ENCODE results near the gene SWI5.

SWI5 gene

DNA sequence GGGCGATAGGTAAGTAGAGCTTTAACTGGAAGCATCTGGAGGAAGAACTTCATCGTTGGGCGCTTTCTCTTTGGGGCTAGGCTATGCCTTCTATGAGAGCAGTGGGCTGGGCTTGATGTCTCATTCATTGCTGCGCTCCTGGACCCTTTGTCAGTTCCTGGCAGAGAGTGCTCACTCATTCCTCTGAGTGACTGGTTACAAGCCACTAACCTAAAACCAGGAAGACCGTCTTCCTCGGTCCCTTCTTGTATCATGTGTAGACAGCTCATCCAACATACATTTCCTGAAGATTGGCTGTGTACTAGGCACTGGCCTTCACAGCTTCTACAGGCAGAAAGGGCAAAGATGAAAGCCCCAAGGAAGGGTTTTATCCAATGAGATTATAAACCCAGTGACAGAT is 6.4 kb downstream of the SWI5 start:
- H3K9me3 ChIP-seq (ENCODE audit: insufficient read depth, low read depth, low read length), result no peaks in the 10 kb centered on the region
- H3K36me3 ChIP-seq (ENCODE audit: insufficient read depth, low read length), result peaks cover 13% of the 10 kb centered on the region
- 93% methylated on average over 6 of the region's 6 CpGs for WGBS
- no peaks in the 10 kb centered on the region for H3K27me3 ChIP-seq (ENCODE audit: insufficient read depth, low read length)
- H3K4me3 ChIP-seq (ENCODE audit: low read length), result no peak overlapping the region
- H3K4me1 ChIP-seq (ENCODE audit: insufficient read depth, low read length), result no peaks in the 10 kb centered on the region
- no peak overlapping the region for H3K27ac ChIP-seq (ENCODE audit: low read depth, low read length)
- no peak overlapping the region for H3K9ac ChIP-seq (ENCODE audit: low read depth, low read length)

DNA sequence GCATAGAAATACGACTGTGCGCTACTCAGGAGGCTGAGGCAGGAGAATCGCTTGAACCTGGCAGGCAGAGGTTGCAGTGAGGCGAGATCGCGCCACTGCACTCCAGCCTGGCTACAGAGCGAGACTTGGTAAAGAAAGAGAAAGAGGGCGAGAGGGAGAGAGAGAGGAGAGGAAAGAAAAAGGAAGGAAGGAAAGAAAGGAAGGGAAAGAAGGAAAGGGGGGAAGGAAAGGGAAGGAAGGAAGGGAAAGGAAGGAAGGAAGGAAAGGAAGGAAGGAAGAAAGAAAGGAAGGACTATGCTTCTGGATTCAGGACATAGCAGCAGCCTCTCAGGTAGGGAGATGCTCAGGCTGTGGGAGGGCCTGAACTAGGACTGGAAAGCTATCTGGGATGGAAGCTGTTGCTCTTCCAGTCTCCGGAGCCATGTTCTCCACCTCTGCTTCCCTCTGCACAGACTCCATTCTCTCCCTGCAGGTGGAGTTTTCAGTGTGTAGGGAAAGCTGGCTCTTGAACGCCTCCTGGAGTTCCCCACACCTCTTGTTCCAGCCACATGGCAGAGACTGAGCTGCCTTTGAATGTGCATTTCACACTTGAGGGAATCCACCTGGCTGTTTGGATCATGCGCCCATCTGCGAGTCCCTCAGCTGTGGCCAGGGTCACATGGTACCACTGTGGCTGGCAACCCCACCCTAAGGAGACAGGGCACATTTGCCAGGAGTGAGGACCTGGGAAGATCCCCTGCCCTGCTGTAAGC is 9.1 kb downstream of the SWI5 start:
- no peaks in the 10 kb centered on the region for H3K4me1 ChIP-seq (ENCODE audit: insufficient read depth, low read length)
- no peaks in the 10 kb centered on the region for H3K9me3 ChIP-seq (ENCODE audit: insufficient read depth, low read depth, low read length)
- no peak overlapping the region for H3K4me3 ChIP-seq (ENCODE audit: low read length)
- H3K27me3 ChIP-seq (ENCODE audit: insufficient read depth, low read length), result no peaks in the 10 kb centered on the region
- peaks cover 23% of the 10 kb centered on the region for H3K36me3 ChIP-seq (ENCODE audit: insufficient read depth, low read length)
- H3K9ac ChIP-seq (ENCODE audit: low read depth, low read length), result no peak overlapping the region
- 93% methylated on average over 12 of the region's 12 CpGs for WGBS
- no peak overlapping the region for H3K27ac ChIP-seq (ENCODE audit: low read depth, low read length)

DNA sequence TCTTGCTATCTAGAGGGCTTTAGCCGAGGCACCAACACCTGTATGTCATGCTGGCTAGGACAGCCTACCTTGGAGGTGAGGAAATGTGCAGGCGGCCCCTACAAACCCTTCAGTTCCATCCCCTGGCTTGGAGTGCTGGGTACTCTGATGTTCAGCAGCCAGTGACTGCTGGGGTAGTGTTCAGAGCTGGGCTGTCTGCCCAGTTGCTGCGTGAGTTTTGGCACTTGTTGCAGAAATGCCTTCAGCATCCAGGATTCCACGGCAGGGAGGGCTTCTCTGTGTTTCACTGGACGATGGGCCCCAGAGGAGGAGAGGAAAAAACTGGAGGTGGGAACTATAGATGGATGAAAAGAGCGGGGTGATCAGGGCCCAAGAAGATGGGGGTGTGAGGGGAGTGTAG is 10.4 kb downstream of the SWI5 start:
- Histone ChIP-seq H3K27me3 (ENCODE audit: insufficient read depth, low read length) (no peaks in the 10 kb centered on the region), H3K4me1 (ENCODE audit: insufficient read depth, low read length) (no peaks in the 10 kb centered on the region), H3K9ac (ENCODE audit: low read depth, low read length) (no peak overlapping the region), H3K9me3 (ENCODE audit: insufficient read depth, low read depth, low read length) (no peaks in the 10 kb centered on the region), H3K4me3 (ENCODE audit: low read length) (no peak overlapping the region), H3K36me3 (ENCODE audit: insufficient read depth, low read length) (peaks cover 23% of the 10 kb centered on the region), H3K27ac (ENCODE audit: low read depth, low read length) (no peak overlapping the region)
- WGBS, result 93% methylated on average over 6 of the region's 6 CpGs

DNA sequence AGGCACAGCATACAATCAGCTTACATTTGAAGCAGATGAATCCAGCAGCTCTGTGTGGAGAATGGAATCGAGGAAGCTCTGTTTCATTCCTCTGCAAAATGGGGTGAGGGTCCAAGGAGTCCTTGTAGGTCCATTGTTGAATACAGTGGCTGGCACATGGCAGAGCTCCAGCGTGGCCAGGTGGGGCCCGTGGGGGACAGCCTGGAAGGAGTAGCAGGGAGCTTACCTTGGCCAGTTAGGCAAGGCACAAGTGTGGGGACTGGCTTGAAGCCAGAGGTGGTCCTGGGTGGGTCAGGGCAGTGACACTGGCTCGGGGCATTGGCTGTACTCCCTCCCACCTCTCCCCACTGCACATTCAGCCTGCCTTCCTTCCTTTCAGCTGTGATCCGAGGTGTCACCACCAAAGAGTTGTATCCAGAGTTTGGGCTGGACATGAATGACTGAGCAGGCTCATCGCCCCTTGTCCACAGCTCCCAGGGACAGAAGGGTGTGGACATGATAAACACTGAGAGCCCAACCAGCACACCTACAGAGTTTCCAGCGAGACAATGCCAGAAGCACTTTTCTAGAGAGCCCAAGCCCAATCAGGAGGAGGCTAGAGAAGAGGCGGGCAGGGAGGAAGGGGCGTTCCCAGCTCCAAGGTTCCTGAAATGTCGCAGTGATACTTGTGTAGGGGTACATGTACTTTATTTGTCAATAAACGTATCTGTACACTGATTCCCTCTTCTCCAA is 12.4 kb downstream of the SWI5 start:
- Histone ChIP-seq H3K36me3 (ENCODE audit: insufficient read depth, low read length) (peaks cover 23% of the 10 kb centered on the region), H3K4me3 (ENCODE audit: low read length) (no peak overlapping the region), H3K9me3 (ENCODE audit: insufficient read depth, low read depth, low read length) (no peaks in the 10 kb centered on the region), H3K9ac (ENCODE audit: low read depth, low read length) (no peak overlapping the region), H3K4me1 (ENCODE audit: insufficient read depth, low read length) (no peaks in the 10 kb centered on the region), H3K27ac (ENCODE audit: low read depth, low read length) (no peak overlapping the region), H3K27me3 (ENCODE audit: insufficient read depth, low read length) (no peaks in the 10 kb centered on the region)
- WGBS, result 96% methylated on average over 11 of the region's 11 CpGs

DNA sequence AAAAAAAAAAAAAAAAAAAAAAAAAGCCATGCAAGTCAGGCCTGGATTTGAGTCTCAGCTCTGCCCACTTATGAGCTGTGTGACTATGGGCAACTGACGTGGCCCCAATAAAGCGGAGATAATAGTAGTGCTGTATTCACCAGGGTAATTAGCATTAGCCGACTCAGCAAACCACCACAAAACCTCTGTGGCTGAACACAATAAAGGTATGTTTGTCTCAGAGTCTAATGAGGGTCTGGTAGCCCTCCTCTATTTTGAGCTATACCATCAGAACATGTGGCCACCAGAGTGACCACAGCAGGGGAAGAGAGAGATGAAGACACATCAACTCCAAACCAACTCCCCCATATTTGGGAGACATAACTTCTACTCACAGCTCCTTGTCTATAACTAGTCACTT is 15.9 kb downstream of the SWI5 start:
- no peak overlapping the region for H3K9ac ChIP-seq (ENCODE audit: low read depth, low read length)
- WGBS, result 96% methylated on average over 3 of the region's 3 CpGs
- 0 out of 2 replicates have a peak, but pooled peaks cover 11% of the 10 kb centered on the region for H3K36me3 ChIP-seq (ENCODE audit: insufficient read depth, low read length)

DNA sequence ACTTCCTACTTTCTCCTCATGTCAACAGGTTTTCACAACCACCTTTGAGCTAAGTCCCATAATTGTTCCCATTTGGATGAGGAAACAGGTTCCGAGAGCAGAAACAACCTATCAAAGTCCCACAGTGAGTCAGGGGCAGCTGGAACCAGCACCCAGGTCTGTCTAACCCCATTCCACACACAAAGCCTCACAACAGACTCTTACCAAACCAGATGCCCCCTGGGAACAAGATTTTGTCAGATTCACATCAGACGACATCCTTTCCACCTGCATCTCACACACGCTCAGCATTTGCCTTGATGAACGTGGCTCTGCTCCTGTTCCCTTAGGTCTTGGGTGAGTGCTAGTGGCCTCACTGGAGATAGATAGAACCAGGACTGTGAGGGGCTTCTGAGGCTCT is 17.0 kb downstream of the SWI5 start:
- Histone ChIP-seq H3K27ac (ENCODE audit: low read depth, low read length) (no peak overlapping the region), H3K27me3 (ENCODE audit: insufficient read depth, low read length) (no peaks in the 10 kb centered on the region), H3K9me3 (ENCODE audit: insufficient read depth, low read depth, low read length) (no peaks in the 10 kb centered on the region), H3K36me3 (ENCODE audit: insufficient read depth, low read length) (0 out of 2 replicates have a peak, but pooled peaks cover 11% of the 10 kb centered on the region), H3K9ac (ENCODE audit: low read depth, low read length) (no peak overlapping the region), H3K4me1 (ENCODE audit: insufficient read depth, low read length) (no peaks in the 10 kb centered on the region), H3K4me3 (ENCODE audit: low read length) (no peak overlapping the region)
- WGBS, result 83% methylated on average over 4 of the region's 4 CpGs

More for the DNA sequence above, 15.9 kb downstream of the SWI5 start:
- H3K4me3 ChIP-seq (ENCODE audit: low read length), result no peak overlapping the region
- no peak overlapping the region for H3K27ac ChIP-seq (ENCODE audit: low read depth, low read length)
- no peaks in the 10 kb centered on the region for H3K4me1 ChIP-seq (ENCODE audit: insufficient read depth, low read length)
- H3K27me3 ChIP-seq (ENCODE audit: insufficient read depth, low read length), result no peaks in the 10 kb centered on the region
- H3K9me3 ChIP-seq (ENCODE audit: insufficient read depth, low read depth, low read length), result no peaks in the 10 kb centered on the region

DNA sequence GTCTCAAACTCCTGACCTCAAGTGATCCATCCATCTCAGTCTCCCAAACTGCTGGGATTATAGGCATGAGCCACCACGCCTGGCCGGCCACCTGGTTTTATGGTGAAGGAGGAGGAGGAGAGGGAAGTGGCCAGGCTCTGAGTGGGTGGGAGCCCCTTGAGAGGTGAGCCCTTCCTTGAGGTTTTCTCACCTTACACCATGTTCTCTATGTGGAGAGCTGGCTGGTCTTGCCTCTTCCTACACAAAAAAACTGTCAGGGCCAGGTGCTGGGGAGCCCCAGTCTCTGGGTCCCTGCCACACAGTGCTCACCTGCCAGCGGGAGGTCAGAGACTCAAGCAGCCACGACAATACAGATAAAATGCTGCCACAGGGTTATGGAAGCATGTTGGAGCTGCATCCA is 18.1 kb downstream of the SWI5 start:
- no peaks in the 10 kb centered on the region for H3K4me1 ChIP-seq (ENCODE audit: insufficient read depth, low read length)
- 94% methylated on average over 4 of the region's 4 CpGs for WGBS
- H3K9ac ChIP-seq (ENCODE audit: low read depth, low read length), result no peak overlapping the region
- no peaks in the 10 kb centered on the region for H3K9me3 ChIP-seq (ENCODE audit: insufficient read depth, low read depth, low read length)
- no peaks in the 10 kb centered on the region for H3K27me3 ChIP-seq (ENCODE audit: insufficient read depth, low read length)
- no peak overlapping the region for H3K4me3 ChIP-seq (ENCODE audit: low read length)
- no peak overlapping the region for H3K27ac ChIP-seq (ENCODE audit: low read depth, low read length)
- H3K36me3 ChIP-seq (ENCODE audit: insufficient read depth, low read length), result 0 out of 2 replicates have a peak, but pooled peaks cover under 1% of the 10 kb centered on the region

DNA sequence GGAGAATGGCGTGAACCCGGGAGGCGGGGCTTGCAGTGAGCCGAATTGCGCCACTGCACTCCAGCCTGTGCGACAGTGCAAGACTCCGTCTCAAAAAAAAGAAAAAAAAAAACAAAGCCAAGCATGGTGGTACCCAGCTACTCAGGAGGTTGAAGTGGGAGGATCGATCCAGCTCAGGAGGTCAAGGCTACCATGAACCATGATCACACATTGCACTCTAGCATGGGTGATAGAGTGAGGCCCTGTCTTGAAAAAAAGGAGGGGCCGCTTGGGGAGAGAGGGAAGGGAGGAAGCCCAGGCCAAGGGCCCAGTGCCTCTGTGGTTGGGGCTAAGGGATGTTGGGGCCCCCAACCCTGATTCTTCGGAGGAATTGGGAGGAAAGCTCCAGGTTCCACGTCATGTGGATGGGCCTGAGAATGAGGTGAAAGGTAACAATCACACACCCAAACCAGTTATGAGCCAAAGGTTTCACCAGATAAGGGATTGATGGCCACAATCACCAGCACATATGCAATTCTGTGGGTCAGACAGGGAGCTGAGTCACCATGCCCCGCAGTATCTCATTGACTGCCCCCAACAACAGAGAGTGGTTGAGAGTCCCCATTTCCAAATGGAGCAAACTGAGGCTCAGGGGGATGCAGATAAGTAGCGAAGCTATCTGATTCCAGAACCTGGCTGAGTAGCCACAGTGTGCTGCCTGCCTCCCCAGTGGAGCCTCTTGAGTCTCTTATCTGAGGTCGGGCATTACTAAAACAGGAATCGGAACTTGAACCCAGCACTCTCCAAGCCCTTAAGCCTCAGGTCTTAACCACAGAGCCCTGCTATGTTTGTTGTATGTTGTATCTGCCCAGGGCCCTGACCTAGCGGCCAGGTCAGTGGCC is 20.5 kb downstream of the SWI5 start:
- Histone ChIP-seq H3K4me3 (ENCODE audit: low read length) (no peak overlapping the region), H3K9ac (ENCODE audit: low read depth, low read length) (no peak overlapping the region), H3K27me3 (ENCODE audit: insufficient read depth, low read length) (no peaks in the 10 kb centered on the region), H3K9me3 (ENCODE audit: insufficient read depth, low read depth, low read length) (no peaks in the 10 kb centered on the region), H3K36me3 (ENCODE audit: insufficient read depth, low read length) (no peaks in the 10 kb centered on the region), H3K4me1 (ENCODE audit: insufficient read depth, low read length) (no peaks in the 10 kb centered on the region), H3K27ac (ENCODE audit: low read depth, low read length) (no peak overlapping the region)
- 92% methylated on average over 16 of the region's 16 CpGs for WGBS

DNA sequence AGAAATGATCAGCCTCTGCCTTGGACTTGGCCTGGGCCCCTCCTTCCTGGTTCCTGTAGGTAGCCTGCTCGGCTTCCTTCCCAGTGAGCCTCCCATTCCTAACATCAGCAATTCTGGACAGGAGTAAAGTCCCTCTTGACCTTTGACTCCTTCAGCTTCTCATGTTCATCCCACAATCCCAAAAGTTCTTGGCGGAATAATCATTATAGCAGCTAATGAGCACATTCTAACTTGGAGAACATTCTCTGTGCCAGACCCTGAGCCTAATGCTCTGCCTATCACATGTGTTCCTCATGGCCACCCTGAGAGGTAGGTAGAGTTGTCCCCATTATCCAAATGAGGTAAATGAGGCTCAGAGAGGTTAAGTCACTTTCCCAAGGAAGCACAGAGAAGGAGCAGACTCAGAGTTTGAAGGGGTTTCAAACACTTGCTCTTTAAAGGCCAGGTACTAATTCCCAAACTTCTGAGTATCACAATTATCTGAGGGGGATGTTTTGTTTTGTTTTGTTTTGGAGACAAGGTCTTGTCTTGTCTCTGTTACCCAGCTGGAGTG is 21.2 kb downstream of the SWI5 start:
- no peaks in the 10 kb centered on the region for H3K36me3 ChIP-seq (ENCODE audit: insufficient read depth, low read length)
- no peak overlapping the region for H3K27ac ChIP-seq (ENCODE audit: low read depth, low read length)
- no peaks in the 10 kb centered on the region for H3K9me3 ChIP-seq (ENCODE audit: insufficient read depth, low read depth, low read length)
- no peak overlapping the region for H3K9ac ChIP-seq (ENCODE audit: low read depth, low read length)
- no peaks in the 10 kb centered on the region for H3K4me1 ChIP-seq (ENCODE audit: insufficient read depth, low read length)
- WGBS, result 84% methylated on average over 2 of the region's 2 CpGs
- H3K4me3 ChIP-seq (ENCODE audit: low read length), result no peak overlapping the region
- H3K27me3 ChIP-seq (ENCODE audit: insufficient read depth, low read length), result no peaks in the 10 kb centered on the region

DNA sequence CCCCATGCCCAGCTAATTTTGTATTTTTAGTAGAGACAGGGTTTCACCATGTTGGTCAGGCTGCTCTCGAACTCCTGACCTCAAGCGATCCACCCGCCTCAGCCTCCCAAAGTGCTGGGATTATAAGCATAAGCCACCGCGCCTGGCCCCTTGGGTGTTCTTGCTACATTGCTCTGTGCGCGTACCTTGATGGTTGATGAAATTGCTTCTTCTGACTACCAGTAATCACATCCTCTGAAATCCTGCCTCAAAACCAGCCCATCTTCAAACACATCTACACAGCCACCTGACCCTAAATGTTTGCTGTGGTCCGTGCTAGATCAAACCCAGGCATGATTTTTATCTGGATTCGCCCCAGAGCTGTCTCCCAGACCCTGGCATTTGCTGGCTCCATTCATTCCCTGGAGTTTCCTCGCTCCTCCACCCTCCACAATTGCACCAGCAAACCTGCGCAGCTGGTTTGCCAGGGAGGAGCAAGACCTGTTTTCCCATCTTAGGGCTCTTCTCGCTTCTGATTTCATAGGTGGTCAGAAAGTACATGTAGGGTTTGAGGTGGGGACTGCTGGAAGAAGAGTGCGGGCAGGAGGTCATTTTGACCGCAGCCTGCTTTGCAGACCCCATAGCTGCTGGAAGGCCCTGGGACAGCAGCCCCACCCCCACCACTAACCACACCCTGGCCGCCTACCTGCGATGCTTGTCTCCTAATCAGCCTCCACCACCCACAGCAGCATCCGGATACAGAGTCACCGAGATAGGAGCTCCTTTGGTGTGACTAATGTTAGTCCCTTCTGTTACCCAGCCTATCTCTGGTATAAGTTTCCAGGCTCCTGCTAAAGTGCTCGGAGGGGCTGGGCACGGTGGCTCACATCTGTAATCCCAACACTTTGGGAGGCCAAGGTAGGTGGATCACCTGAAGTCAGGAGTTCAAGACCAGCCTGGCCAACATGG is 22.7 kb downstream of the SWI5 start:
- WGBS, result 94% methylated on average over 20 of the region's 20 CpGs
- H3K4me1 ChIP-seq (ENCODE audit: insufficient read depth, low read length), result no peaks in the 10 kb centered on the region
- no peak overlapping the region for H3K27ac ChIP-seq (ENCODE audit: low read depth, low read length)
- H3K9me3 ChIP-seq (ENCODE audit: insufficient read depth, low read depth, low read length), result no peaks in the 10 kb centered on the region
- H3K36me3 ChIP-seq (ENCODE audit: insufficient read depth, low read length), result no peaks in the 10 kb centered on the region
- no peaks in the 10 kb centered on the region for H3K27me3 ChIP-seq (ENCODE audit: insufficient read depth, low read length)
- H3K4me3 ChIP-seq (ENCODE audit: low read length), result no peak overlapping the region
- no peak overlapping the region for H3K9ac ChIP-seq (ENCODE audit: low read depth, low read length)

All from HUES64 (cell line).